H9 (cell line): Measurements from ENCODE around the gene COMMD4. TPM values are rescaled to one million over a fixed set of nuclear protein-coding genes. Genes with fewer than 3 reads are reported as not detected.

ENCODE experiments used
- DNase-seq: peaks from one replicate; pipeline ENCODE4 v3.0.0-alpha.2; 2017
- H2AFZ ChIP-seq: one replicate; pipeline ENCODE4 v1.6.1; 2013; ENCODE audit warnings: mild to moderate bottlenecking, low read length, control low read depth, moderate library complexity
- H2AK5ac ChIP-seq: 2 replicates; pipeline ENCODE4 v1.6.1; 2013; ENCODE audit warnings: low read length, control low read depth, mixed read lengths; ENCODE audit not compliant: insufficient read length
- H2BK120ac ChIP-seq: one replicate; pipeline ENCODE4 v1.6.1; 2013; ENCODE audit warnings: low read depth, mild to moderate bottlenecking, low read length, control low read depth, inconsistent platforms; ENCODE audit not compliant: poor library complexity, severe bottlenecking
- H2BK12ac ChIP-seq: 2 replicates; pipeline ENCODE4 v1.6.1; 2013; ENCODE audit warnings: low read length, control low read depth, mixed read lengths, low read depth; ENCODE audit not compliant: insufficient read length
- H2BK15ac ChIP-seq: 2 replicates; pipeline ENCODE4 v1.6.1; 2013; ENCODE audit warnings: low read depth, low read length, control low read depth
- H2BK20ac ChIP-seq: one replicate; pipeline ENCODE4 v1.6.1; 2013; ENCODE audit warnings: low read depth, mild to moderate bottlenecking, low read length, control low read depth, inconsistent platforms; ENCODE audit not compliant: poor library complexity, severe bottlenecking
- H2BK5ac ChIP-seq: 2 replicates; pipeline ENCODE4 v1.6.1; 2013; ENCODE audit warnings: low read length, control low read depth, mixed read lengths; ENCODE audit not compliant: insufficient read length
- H3K14ac ChIP-seq: 2 replicates; pipeline ENCODE4 v1.6.1; 2013; ENCODE audit warnings: low read length, control low read depth; ENCODE audit not compliant: insufficient read depth
- H3K18ac ChIP-seq: 2 replicates; pipeline ENCODE4 v1.6.1; 2013; ENCODE audit warnings: low read depth, mild to moderate bottlenecking, mixed read lengths, low read length, control low read depth; ENCODE audit not compliant: insufficient read length
- H3K23ac ChIP-seq: 2 replicates; pipeline ENCODE4 v1.6.1; 2013; ENCODE audit warnings: low read length, control low read depth, mixed read lengths, low read depth; ENCODE audit not compliant: insufficient read length
- H3K23me2 ChIP-seq: 2 replicates; pipeline ENCODE4 v1.6.1; 2013; ENCODE audit warnings: low read depth, mild to moderate bottlenecking, mixed read lengths, low read length, control low read depth; ENCODE audit not compliant: insufficient read length, poor library complexity, severe bottlenecking
- H3K27ac ChIP-seq: 2 replicates; pipeline ENCODE4 v1.5.1; 2013; ENCODE audit warnings: low read length, control low read depth, mixed read lengths, low read depth; ENCODE audit not compliant: insufficient read length
- H3K27me3 ChIP-seq: 2 replicates; pipeline ENCODE4 v1.6.1; 2013; ENCODE audit warnings: low read length, control low read depth, inconsistent platforms; ENCODE audit not compliant: insufficient read depth
- H3K4ac ChIP-seq: 2 replicates; pipeline ENCODE4 v1.6.1; 2013; ENCODE audit warnings: low read depth, mild to moderate bottlenecking, control low read depth, inconsistent platforms, low read length, moderate library complexity
- H3K4me1 ChIP-seq: 2 replicates; pipeline ENCODE4 v1.6.1; 2013; ENCODE audit warnings: low read length, control low read depth, inconsistent platforms; ENCODE audit not compliant: insufficient read depth
- H3K4me2 ChIP-seq: 2 replicates; pipeline ENCODE4 v1.6.1; 2013; ENCODE audit warnings: low read length, control low read depth, mixed read lengths; ENCODE audit not compliant: insufficient read length, insufficient read depth
- H3K56ac ChIP-seq: 2 replicates; pipeline ENCODE4 v1.6.1; 2013; ENCODE audit warnings: low read depth, mild to moderate bottlenecking, mixed read lengths, low read length, control low read depth; ENCODE audit not compliant: insufficient read length
- H3K79me1 ChIP-seq: 2 replicates; pipeline ENCODE4 v1.6.1; 2013; ENCODE audit warnings: low read depth, mild to moderate bottlenecking, moderate library complexity, low read length, control low read depth, inconsistent platforms; ENCODE audit not compliant: insufficient read depth, poor library complexity, severe bottlenecking
- H3K79me2 ChIP-seq: 2 replicates; pipeline ENCODE4 v1.6.1; 2013; ENCODE audit warnings: low read length, control low read depth, inconsistent platforms; ENCODE audit not compliant: insufficient read depth
- H3K9ac ChIP-seq: 2 replicates; pipeline ENCODE4 v1.6.1; 2013; ENCODE audit warnings: low read length, control low read depth, mixed read lengths; ENCODE audit not compliant: insufficient read length; ENCODE audit errors: extremely low read depth
- H3K9me3 ChIP-seq: one replicate; pipeline ENCODE4 v1.6.1; 2013; ENCODE audit warnings: low read depth, low read length, inconsistent platforms; ENCODE audit not compliant: control insufficient read depth
- H3T11ph ChIP-seq: one replicate; pipeline ENCODE4 v1.6.1; 2013; ENCODE audit warnings: mild to moderate bottlenecking, low read length, control low read depth, inconsistent platforms
- H4K20me1 ChIP-seq: one replicate; pipeline ENCODE4 v1.6.1; 2013; ENCODE audit not compliant: control insufficient read depth, insufficient read length, insufficient read depth
- H4K5ac ChIP-seq: 2 replicates; pipeline ENCODE4 v1.6.1; 2013; ENCODE audit warnings: low read depth, mild to moderate bottlenecking, mixed read lengths, low read length, control low read depth; ENCODE audit not compliant: insufficient read length
- H4K8ac ChIP-seq: replicated peaks from 2 replicates; pipeline ENCODE4 v1.6.1; 2013; ENCODE audit warnings: low read length, control low read depth, mixed read lengths, low read depth; ENCODE audit not compliant: insufficient read length
- H4K91ac ChIP-seq: 2 replicates; pipeline ENCODE4 v1.6.1; 2013; ENCODE audit warnings: low read depth, mild to moderate bottlenecking, moderate library complexity, mixed read lengths, low read length, control low read depth; ENCODE audit not compliant: insufficient read length
- H3K27ac Mint-ChIP-seq, 3 experiments: 2 replicates in 2 of 3; 3 replicates in 1 of 3; pipeline ENCODE4 v1.8.0; 2020 to 2021; ENCODE audit warnings: mixed read lengths in 3 of 3, mild to moderate bottlenecking in 1 of 3, moderate library complexity in 1 of 3
- H3K27me3 Mint-ChIP-seq: 2 replicates; pipeline ENCODE4 v1.8.0; 2021; ENCODE audit warnings: low read depth, mild to moderate bottlenecking, moderate library complexity, mixed read lengths
- H3K36me3 Mint-ChIP-seq, 3 experiments: 2 replicates in 2 of 3; 3 replicates in 1 of 3; pipeline ENCODE4 v1.8.0; 2020 to 2021; ENCODE audit warnings: low read depth in 3 of 3, mixed read lengths in 3 of 3; ENCODE audit not compliant: insufficient read depth in 1 of 3
- H3K4me1 Mint-ChIP-seq, 2 experiments: 2 replicates each; pipeline ENCODE4 v1.8.0; 2020; ENCODE audit warnings: mixed read lengths in 2 of 2
- H3K4me3 Mint-ChIP-seq, 2 experiments: 2 replicates in 1 of 2; 3 replicates in 1 of 2; pipeline ENCODE4 v1.8.0; 2020 to 2021; ENCODE audit warnings: mild to moderate bottlenecking in 2 of 2, mixed read lengths in 2 of 2, moderate library complexity in 1 of 2
- H3K9me3 Mint-ChIP-seq, 2 experiments: 2 replicates in 1 of 2; 3 replicates in 1 of 2; pipeline ENCODE4 v1.8.0; 2020; ENCODE audit warnings: mild to moderate bottlenecking in 2 of 2, mixed read lengths in 2 of 2, moderate library complexity in 1 of 2
- WGBS: extraction: QIAGEN DNeasy Blood & Tissue Kit; methylation state at CpG from one replicate; pipeline ENCODE4 v1.1.7; 2013; ENCODE audit warnings: missing lambda C conversion rate, low lambda C conversion rate, mixed read lengths; ENCODE audit not compliant: insufficient read length; ENCODE audit errors: extremely low coverage; 5-methylcytosine and 5-hydroxymethylcytosine counted together
- total RNA-seq: library from RNA; stranded (reverse); gene quantifications from 2 replicates; pipeline ENCODE4 v1.2.1, GENCODE V29; 2021
- TF ChIP-seq, protein P1 (sequence below): fragments of 200-600 bp; sonication (generic); conservative IDR thresholded peaks from 3 replicates; pipeline ENCODE4 v1.8.0; 2021; ENCODE audit warnings: antibody characterized with exemption, mild to moderate bottlenecking

Gene COMMD4
- total RNA-seq, 1 experiment from 2014 or later = 146 TPM

DNA sequence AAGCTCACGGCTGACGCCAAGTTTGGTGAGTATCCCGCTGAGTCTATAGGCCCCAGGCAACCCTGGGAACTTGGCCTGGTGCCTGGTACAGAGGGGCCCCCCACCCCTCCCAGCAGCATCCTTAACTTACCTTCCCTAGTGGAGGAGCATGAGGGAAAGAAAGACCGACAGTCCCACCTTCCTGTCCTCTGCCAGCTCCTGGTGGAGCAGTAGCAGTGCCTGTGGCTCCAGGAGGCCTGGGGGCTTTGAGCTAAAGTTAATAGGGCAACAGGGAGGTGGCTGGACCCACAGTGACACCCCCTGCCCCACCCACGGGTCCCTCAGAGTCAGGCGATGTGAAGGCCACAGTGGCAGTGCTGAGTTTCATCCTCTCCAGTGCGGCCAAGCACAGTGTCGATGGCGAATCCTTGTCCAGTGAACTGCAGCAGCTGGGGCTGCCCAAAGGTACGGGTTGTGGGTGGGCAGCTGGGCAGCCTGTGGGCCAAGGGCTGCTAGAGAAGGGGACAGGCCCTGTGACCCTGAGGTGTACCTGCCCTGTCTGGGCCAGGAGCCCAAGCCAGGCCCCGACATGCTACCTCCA is 2.9 kb downstream of the COMMD4 start:
- H2BK15ac ChIP-seq = no peak overlapping the region
- Mint-ChIP-seq H3K27ac (no peak overlapping the region), H3K36me3 (peaks cover 6 to 22% (median 18%) of the 10 kb centered on the region in 3 experiments; a peak in 6 of 7 replicates), H3K4me3 (no peak overlapping the region), H3K4me1 (peaks cover 12 to 14% of the 10 kb centered on the region in 2 experiments), H3K9me3 (no peaks in the 10 kb centered on the region), H3K27me3 (no peaks in the 10 kb centered on the region)
- H3K27me3 ChIP-seq = no peaks in the 10 kb centered on the region
- no peak overlapping the region for H2BK120ac ChIP-seq
- H4K5ac ChIP-seq = no peak overlapping the region
- H4K8ac ChIP-seq = no peak overlapping the region
- peaks cover 5% of the 10 kb centered on the region for H3K79me1 ChIP-seq
- no peak overlapping the region for H3T11ph ChIP-seq
- no peaks in the 10 kb centered on the region for H3K9me3 ChIP-seq
- no peak for DNase-seq
- no peak overlapping the region for H2BK20ac ChIP-seq
- H3K27ac ChIP-seq = no peak overlapping the region
- peaks cover 8% of the 10 kb centered on the region for H3K23me2 ChIP-seq
- no peak overlapping the region for H2AK5ac ChIP-seq
- no peak overlapping the region for H3K18ac ChIP-seq
- no peak overlapping the region for H2BK5ac ChIP-seq
- no peak overlapping the region for H3K14ac ChIP-seq
- no peak overlapping the region for H3K4ac ChIP-seq
- no CpG with 5 or more reads among the region's 11 CpGs for WGBS
- TF ChIP-seq, protein P1, sequence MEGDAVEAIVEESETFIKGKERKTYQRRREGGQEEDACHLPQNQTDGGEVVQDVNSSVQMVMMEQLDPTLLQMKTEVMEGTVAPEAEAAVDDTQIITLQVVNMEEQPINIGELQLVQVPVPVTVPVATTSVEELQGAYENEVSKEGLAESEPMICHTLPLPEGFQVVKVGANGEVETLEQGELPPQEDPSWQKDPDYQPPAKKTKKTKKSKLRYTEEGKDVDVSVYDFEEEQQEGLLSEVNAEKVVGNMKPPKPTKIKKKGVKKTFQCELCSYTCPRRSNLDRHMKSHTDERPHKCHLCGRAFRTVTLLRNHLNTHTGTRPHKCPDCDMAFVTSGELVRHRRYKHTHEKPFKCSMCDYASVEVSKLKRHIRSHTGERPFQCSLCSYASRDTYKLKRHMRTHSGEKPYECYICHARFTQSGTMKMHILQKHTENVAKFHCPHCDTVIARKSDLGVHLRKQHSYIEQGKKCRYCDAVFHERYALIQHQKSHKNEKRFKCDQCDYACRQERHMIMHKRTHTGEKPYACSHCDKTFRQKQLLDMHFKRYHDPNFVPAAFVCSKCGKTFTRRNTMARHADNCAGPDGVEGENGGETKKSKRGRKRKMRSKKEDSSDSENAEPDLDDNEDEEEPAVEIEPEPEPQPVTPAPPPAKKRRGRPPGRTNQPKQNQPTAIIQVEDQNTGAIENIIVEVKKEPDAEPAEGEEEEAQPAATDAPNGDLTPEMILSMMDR = no peak
- H4K20me1 ChIP-seq = no peaks in the 10 kb centered on the region
- H2BK12ac ChIP-seq = no peak overlapping the region
- H3K4me1 ChIP-seq = no peaks in the 10 kb centered on the region
- H2AFZ ChIP-seq = no peak overlapping the region
- H3K4me2 ChIP-seq = no peak overlapping the region
- H4K91ac ChIP-seq = no peak overlapping the region
- H3K79me2 ChIP-seq = peaks cover 1% of the 10 kb centered on the region; the same call in 1 of the 2 replicates
- no peak overlapping the region for H3K9ac ChIP-seq
- H3K56ac ChIP-seq = no peak overlapping the region
- no peak overlapping the region for H3K23ac ChIP-seq
